ENCODE results near the gene ENTPD6.
"Not testable (repeated sequence)": the region's sequence is repeated elsewhere in the genome, so short reads cannot be mapped to it uniquely, and the experiment has no call there.

The ENTPD6 gene

GRCh38 chr20:25227317-25227831 is 31.9 kb downstream of the ENTPD6 start:
- no peak for TF ChIP-seq CTCF (IDR thresholded peaks at IDR 0.05)
- H3K27ac Mint-ChIP-seq, result no peak overlapping the region
- no peaks in the 10 kb centered on the region for H3K36me3 Mint-ChIP-seq (ENCODE audit: low read depth)
- H3K4me1 Mint-ChIP-seq, result peaks cover 17% of the 10 kb centered on the region
- H3K27me3 Mint-ChIP-seq (ENCODE audit: low read depth, poor library complexity), result peaks cover 4% of the 10 kb centered on the region
- no peak for DNase-seq
- H3K9me3 Mint-ChIP-seq, result no peaks in the 10 kb centered on the region
- H3K4me3 Mint-ChIP-seq, result no peak overlapping the region

DNA sequence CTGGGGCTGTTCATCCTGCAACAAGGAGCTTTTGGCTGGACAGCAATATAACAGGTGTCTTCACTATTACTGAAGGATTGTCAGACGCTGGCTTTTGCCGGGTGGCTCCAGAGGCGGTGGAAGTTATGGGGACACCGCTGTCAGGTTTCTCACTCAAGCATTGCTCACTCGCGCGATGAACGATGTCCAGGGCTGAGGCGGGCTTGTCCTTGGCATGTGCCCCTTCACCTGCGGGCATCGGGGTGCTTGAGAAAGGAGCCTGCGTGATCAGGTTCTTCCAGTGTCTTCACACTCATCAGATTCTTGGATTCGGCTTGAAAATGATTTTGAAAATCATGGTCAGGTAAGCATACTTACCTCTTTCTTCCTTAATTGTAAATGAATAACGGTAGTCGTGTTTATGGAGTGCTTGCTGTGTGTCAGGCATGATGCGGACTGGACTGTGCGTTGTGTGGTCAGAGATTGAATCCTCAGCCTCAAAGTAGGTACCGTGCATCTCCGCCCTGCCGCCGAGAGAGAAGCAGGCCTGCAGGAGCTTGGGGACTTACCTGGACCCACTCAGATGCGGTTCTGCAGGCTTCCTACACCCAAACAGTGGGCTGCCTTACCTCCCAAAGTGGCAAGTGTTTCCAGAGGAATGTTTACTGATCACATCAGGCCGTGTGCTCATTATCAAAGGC is 34.1 kb downstream of the ENTPD6 start:
- no peak overlapping the region for H3K27ac Mint-ChIP-seq
- peaks cover 19% of the 10 kb centered on the region for H3K4me1 Mint-ChIP-seq

DNA sequence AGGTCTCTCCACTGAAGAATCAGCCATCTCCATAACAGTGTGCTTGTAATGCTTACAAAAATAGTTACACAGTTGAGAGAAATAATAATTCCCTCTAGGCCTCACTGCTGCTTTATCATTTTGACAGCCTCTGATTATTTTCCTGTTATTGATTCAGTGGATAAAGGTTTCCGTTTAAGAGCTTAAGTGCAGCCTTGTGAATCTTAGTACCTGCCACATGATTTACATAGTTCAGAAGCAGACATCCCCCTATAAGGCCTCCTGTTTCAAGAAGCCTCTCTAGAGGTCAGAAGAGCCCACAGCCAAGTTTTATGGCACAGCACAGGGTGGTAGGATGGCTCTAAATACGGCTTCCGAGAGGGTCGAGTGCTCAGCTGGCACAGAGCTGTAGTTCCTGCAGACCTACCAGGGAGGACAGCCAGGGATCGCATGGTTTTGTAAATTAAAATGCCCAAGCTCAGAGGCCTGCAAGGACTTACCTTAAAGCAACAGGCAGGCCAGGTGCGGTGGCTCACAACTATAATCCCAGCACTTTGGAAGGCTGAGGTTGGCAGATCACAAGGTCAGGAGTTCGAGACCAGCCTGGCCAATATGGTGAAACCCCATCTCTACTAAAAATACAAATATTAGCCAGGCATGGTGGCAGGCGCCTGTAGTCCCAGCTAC is 34.8 kb downstream of the ENTPD6 start:
- Mint-ChIP-seq H3K4me1 (peaks cover 23% of the 10 kb centered on the region), H3K27me3 (ENCODE audit: low read depth, poor library complexity) (peaks cover 4% of the 10 kb centered on the region), H3K36me3 (ENCODE audit: low read depth) (no peaks in the 10 kb centered on the region), H3K27ac (no peak overlapping the region), H3K4me3 (no peak overlapping the region), H3K9me3 (no peaks in the 10 kb centered on the region)
- DNase-seq, result no peak
- no peak for TF ChIP-seq CTCF (IDR thresholded peaks at IDR 0.05)

More for the DNA sequence above, 34.1 kb downstream of the ENTPD6 start:
- TF ChIP-seq CTCF (IDR thresholded peaks at IDR 0.05), result no peak
- no peak overlapping the region for H3K4me3 Mint-ChIP-seq
- H3K27me3 Mint-ChIP-seq (ENCODE audit: low read depth, poor library complexity), result peaks cover 4% of the 10 kb centered on the region
- no peaks in the 10 kb centered on the region for H3K36me3 Mint-ChIP-seq (ENCODE audit: low read depth)
- H3K9me3 Mint-ChIP-seq, result no peaks in the 10 kb centered on the region
- DNase-seq, result no peak

- Mint-ChIP-seq H3K4me1 (peaks cover 16% of the 10 kb centered on the region), H3K36me3 (ENCODE audit: low read depth) (no peaks in the 10 kb centered on the region), H3K4me3 (no peak overlapping the region), H3K9me3 (no peaks in the 10 kb centered on the region), H3K27me3 (ENCODE audit: low read depth, poor library complexity) (no peaks in the 10 kb centered on the region), H3K27ac (no peak overlapping the region)
- no peak for TF ChIP-seq CTCF (IDR thresholded peaks at IDR 0.05)
- DNase-seq, result no peak
Observed at GRCh38 chr20:25233016-25233772, 37.7 kb downstream of the ENTPD6 start.

DNA sequence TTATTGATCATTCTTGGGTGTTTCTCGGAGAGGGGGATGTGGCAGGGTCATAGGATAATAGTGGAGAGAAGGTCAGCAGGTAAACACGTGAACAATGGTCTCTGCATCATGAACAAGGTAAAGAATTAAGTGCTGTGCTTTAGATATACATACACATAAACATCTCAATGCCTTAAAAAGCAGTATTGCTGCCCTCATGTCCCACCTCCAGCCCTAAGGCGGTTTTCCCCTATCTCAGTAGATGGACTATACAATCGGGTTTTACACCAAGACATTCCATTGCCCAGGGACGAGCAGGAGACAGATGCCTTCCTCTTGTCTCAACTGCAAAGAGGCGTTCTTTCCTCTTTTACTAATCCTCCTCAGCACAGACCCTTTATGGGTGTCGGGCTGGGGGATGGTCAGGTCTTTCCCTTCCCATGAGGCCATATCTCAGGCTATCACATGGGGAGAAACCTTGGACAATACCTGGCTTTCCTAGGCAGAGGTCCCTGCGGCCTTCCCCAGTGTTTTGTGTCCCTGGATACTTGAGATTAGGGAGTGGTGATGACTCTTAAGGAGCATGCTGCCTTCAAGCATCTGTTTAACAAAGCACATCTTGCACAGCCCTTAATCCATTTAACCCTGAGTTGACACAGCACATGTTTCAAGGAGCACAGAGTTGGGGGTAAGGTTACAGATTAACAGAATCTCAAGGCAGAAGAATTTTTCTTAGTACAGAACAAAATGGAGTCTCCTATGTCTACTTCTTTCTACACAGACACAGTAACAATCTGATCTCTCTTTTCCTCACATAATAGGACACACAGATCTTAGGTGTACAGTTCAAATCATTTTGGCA is 38.7 kb downstream of the ENTPD6 start:
- H3K27ac Mint-ChIP-seq; H3K4me3 Mint-ChIP-seq; H3K27me3 Mint-ChIP-seq (ENCODE audit: low read depth, poor library complexity); H3K36me3 Mint-ChIP-seq (ENCODE audit: low read depth); DNase-seq; H3K9me3 Mint-ChIP-seq: not testable (repeated sequence)
- H3K4me1 Mint-ChIP-seq, result peaks cover 16% of the 10 kb centered on the region
